ENCODE results near the gene CYP27C1. TPM values are rescaled to one million over a fixed set of nuclear protein-coding genes. Genes with fewer than 3 reads are reported as not detected.
"Not testable (repeated sequence)": the region's sequence is repeated elsewhere in the genome, so short reads cannot be mapped to it uniquely, and the experiment has no call there.

Gene CYP27C1
- total and polyA plus RNA-seq, 2 experiments from 2014 or later: 1.8 to 2.9 TPM

DNA sequence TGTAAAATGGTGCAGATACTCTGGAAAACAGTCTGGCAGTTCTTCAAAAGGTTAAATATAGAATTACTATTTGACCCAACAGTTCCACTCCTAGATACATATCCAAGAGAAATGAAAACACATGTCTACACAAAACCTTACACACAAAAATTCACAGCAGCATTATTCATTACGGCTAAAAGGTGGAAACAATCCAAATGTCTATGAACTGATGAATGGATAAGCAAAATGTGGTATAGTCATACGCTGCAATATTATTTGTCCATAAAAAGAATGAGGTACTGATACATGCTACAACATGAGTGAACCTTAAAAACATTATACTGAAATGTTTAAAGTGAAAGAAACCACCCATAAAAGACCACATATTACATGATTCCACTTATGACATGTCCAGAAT, 4.0 kb downstream of the CYP27C1 start:
- no peaks in the 10 kb centered on the region; the same call in 1 of the 2 replicates for H4K20me1 ChIP-seq (replicated peaks; ENCODE audit: insufficient read depth)
- DNase-seq (ENCODE audit: low spot score): no peak
- no peak overlapping the region for H3K4me2 ChIP-seq
- no peak overlapping the region for H2AFZ ChIP-seq
- Mint-ChIP-seq H3K4me1 (peaks cover 10% of the 10 kb centered on the region), H3K9me3 (peaks cover 4% of the 10 kb centered on the region; the same call in 1 of the 3 replicates), H3K4me3 (no peak overlapping the region), H3K27ac (no peak overlapping the region), H3K36me3 (ENCODE audit: low read depth) (peaks cover 4% of the 10 kb centered on the region; the same call in 1 of the 3 replicates), H3K27me3 (ENCODE audit: insufficient read depth, low read depth, poor library complexity) (peaks cover 32% of the 10 kb centered on the region)
- no peaks in the 10 kb centered on the region for H3K9me2 ChIP-seq (ENCODE audit: insufficient read depth)
- H3K4me3 ChIP-seq: no peak overlapping the region
- H3K27ac ChIP-seq (ENCODE audit: low read depth): no peak overlapping the region
- no peak for ATAC-seq
- TF ChIP-seq JUNB (IDR thresholded peaks at IDR 0.05; ENCODE audit: unreplicated experiment) (no peak), ZNF114 (CRISPR knock-in tag; IDR thresholded peaks at IDR 0.05) (no peak), EZH2phosphoT487 (IDR thresholded peaks at IDR 0.05; ENCODE audit: unreplicated experiment) (no peak), POLR2AphosphoS5 (IDR thresholded peaks at IDR 0.05; ENCODE audit: low read depth) (no peak)
- TF ChIP-seq, protein P1, sequence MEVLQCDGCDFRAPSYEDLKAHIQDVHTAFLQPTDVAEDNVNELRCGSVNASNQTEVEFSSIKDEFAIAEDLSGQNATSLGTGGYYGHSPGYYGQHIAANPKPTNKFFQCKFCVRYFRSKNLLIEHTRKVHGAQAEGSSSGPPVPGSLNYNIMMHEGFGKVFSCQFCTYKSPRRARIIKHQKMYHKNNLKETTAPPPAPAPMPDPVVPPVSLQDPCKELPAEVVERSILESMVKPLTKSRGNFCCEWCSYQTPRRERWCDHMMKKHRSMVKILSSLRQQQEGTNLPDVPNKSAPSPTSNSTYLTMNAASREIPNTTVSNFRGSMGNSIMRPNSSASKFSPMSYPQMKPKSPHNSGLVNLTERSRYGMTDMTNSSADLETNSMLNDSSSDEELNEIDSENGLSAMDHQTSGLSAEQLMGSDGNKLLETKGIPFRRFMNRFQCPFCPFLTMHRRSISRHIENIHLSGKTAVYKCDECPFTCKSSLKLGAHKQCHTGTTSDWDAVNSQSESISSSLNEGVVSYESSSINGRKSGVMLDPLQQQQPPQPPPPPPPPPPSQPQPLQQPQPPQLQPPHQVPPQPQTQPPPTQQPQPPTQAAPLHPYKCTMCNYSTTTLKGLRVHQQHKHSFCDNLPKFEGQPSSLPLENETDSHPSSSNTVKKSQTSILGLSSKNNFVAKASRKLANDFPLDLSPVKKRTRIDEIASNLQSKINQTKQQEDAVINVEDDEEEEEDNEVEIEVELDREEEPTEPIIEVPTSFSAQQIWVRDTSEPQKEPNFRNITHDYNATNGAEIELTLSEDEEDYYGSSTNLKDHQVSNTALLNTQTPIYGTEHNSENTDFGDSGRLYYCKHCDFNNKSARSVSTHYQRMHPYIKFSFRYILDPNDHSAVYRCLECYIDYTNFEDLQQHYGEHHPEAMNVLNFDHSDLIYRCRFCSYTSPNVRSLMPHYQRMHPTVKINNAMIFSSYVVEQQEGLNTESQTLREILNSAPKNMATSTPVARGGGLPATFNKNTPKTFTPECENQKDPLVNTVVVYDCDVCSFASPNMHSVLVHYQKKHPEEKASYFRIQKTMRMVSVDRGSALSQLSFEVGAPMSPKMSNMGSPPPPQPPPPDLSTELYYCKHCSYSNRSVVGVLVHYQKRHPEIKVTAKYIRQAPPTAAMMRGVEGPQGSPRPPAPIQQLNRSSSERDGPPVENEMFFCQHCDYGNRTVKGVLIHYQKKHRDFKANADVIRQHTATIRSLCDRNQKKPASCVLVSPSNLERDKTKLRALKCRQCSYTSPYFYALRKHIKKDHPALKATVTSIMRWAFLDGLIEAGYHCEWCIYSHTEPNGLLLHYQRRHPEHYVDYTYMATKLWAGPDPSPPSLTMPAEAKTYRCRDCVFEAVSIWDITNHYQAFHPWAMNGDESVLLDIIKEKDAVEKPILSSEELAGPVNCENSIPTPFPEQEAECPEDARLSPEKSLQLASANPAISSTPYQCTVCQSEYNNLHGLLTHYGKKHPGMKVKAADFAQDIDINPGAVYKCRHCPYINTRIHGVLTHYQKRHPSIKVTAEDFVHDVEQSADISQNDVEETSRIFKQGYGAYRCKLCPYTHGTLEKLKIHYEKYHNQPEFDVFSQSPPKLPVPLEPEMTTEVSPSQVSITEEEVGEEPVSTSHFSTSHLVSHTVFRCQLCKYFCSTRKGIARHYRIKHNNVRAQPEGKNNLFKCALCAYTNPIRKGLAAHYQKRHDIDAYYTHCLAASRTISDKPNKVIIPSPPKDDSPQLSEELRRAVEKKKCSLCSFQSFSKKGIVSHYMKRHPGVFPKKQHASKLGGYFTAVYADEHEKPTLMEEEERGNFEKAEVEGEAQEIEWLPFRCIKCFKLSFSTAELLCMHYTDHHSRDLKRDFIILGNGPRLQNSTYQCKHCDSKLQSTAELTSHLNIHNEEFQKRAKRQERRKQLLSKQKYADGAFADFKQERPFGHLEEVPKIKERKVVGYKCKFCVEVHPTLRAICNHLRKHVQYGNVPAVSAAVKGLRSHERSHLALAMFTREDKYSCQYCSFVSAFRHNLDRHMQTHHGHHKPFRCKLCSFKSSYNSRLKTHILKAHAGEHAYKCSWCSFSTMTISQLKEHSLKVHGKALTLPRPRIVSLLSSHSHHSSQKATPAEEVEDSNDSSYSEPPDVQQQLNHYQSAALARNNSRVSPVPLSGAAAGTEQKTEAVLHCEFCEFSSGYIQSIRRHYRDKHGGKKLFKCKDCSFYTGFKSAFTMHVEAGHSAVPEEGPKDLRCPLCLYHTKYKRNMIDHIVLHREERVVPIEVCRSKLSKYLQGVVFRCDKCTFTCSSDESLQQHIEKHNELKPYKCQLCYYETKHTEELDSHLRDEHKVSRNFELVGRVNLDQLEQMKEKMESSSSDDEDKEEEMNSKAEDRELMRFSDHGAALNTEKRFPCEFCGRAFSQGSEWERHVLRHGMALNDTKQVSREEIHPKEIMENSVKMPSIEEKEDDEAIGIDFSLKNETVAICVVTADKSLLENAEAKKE (CRISPR knock-in tag; IDR thresholded peaks at IDR 0.05): no peak
- TF ChIP-seq, protein P2, sequence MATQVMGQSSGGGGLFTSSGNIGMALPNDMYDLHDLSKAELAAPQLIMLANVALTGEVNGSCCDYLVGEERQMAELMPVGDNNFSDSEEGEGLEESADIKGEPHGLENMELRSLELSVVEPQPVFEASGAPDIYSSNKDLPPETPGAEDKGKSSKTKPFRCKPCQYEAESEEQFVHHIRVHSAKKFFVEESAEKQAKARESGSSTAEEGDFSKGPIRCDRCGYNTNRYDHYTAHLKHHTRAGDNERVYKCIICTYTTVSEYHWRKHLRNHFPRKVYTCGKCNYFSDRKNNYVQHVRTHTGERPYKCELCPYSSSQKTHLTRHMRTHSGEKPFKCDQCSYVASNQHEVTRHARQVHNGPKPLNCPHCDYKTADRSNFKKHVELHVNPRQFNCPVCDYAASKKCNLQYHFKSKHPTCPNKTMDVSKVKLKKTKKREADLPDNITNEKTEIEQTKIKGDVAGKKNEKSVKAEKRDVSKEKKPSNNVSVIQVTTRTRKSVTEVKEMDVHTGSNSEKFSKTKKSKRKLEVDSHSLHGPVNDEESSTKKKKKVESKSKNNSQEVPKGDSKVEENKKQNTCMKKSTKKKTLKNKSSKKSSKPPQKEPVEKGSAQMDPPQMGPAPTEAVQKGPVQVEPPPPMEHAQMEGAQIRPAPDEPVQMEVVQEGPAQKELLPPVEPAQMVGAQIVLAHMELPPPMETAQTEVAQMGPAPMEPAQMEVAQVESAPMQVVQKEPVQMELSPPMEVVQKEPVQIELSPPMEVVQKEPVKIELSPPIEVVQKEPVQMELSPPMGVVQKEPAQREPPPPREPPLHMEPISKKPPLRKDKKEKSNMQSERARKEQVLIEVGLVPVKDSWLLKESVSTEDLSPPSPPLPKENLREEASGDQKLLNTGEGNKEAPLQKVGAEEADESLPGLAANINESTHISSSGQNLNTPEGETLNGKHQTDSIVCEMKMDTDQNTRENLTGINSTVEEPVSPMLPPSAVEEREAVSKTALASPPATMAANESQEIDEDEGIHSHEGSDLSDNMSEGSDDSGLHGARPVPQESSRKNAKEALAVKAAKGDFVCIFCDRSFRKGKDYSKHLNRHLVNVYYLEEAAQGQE (IDR thresholded peaks at IDR 0.05; ENCODE audit: unreplicated experiment): no peak
- TF ChIP-seq, protein P3, sequence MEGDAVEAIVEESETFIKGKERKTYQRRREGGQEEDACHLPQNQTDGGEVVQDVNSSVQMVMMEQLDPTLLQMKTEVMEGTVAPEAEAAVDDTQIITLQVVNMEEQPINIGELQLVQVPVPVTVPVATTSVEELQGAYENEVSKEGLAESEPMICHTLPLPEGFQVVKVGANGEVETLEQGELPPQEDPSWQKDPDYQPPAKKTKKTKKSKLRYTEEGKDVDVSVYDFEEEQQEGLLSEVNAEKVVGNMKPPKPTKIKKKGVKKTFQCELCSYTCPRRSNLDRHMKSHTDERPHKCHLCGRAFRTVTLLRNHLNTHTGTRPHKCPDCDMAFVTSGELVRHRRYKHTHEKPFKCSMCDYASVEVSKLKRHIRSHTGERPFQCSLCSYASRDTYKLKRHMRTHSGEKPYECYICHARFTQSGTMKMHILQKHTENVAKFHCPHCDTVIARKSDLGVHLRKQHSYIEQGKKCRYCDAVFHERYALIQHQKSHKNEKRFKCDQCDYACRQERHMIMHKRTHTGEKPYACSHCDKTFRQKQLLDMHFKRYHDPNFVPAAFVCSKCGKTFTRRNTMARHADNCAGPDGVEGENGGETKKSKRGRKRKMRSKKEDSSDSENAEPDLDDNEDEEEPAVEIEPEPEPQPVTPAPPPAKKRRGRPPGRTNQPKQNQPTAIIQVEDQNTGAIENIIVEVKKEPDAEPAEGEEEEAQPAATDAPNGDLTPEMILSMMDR (conservative IDR thresholded peaks at IDR 0.05; ENCODE audit: low read depth in 2 of 2): no peak
- peaks cover 11% of the 10 kb centered on the region for H3K4me1 ChIP-seq (ENCODE audit: insufficient read depth)
- peaks cover 65% of the 10 kb centered on the region for H3K27me3 ChIP-seq (ENCODE audit: insufficient read depth)
- H3F3A ChIP-seq (replicated peaks; ENCODE audit: low read depth): peaks cover 6% of the 10 kb centered on the region; the same call in 1 of the 2 replicates
- H3K36me3 ChIP-seq (ENCODE audit: insufficient read depth): no peaks in the 10 kb centered on the region
- no peaks in the 10 kb centered on the region; the same call in 1 of the 2 replicates for H3K79me2 ChIP-seq (replicated peaks; ENCODE audit: insufficient read depth)

DNA sequence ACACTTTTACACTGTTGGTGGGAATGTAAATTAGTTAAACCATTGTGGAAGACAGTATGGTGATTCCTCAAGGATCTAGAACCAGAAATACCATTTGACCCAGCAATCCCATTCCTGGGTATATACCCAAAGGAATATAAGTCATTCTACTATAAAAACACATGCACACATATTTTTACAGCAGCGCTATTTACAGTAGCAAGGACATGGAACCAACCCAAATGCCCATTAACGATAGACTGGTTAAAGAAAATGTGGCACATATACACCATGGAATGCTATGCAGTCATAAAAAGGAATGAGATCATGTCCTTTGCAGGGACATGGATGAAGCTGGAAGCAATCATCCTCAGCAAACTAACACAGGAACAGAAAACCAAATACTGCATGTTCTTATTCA, 5.9 kb downstream of the CYP27C1 start:
- peaks cover 70% of the 10 kb centered on the region for H3K27me3 ChIP-seq (ENCODE audit: insufficient read depth)
- Mint-ChIP-seq H3K27me3 (ENCODE audit: insufficient read depth, low read depth, poor library complexity) (peaks cover 21% of the 10 kb centered on the region), H3K4me1 (peaks cover 27% of the 10 kb centered on the region)
- H3K36me3 Mint-ChIP-seq (ENCODE audit: low read depth); H3F3A ChIP-seq (replicated peaks; ENCODE audit: low read depth); H3K9me3 Mint-ChIP-seq; H3K27ac Mint-ChIP-seq; H3K79me2 ChIP-seq (replicated peaks; ENCODE audit: insufficient read depth); H3K4me3 ChIP-seq; H3K4me3 Mint-ChIP-seq; H3K4me2 ChIP-seq; H3K27ac ChIP-seq (ENCODE audit: low read depth); H3K9me2 ChIP-seq (ENCODE audit: insufficient read depth); H2AFZ ChIP-seq; ATAC-seq; H3K36me3 ChIP-seq (ENCODE audit: insufficient read depth); DNase-seq (ENCODE audit: low spot score); H4K20me1 ChIP-seq (replicated peaks; ENCODE audit: insufficient read depth): not testable (repeated sequence)
- H3K4me1 ChIP-seq (ENCODE audit: insufficient read depth): peaks cover 28% of the 10 kb centered on the region

All from GM23338 (cell line).